Peyer's patch (tissue), 4 donors: ENCODE results near the gene SIMC1.
"Not testable (repeated sequence)": the region's sequence is repeated elsewhere in the genome, so short reads cannot be mapped to it uniquely, and the experiment has no call there.

Source experiments
- CTCF ChIP-seq, 6 experiments: fragments of 450-650 bp in 4 of 6; fragments of 200-600 bp in 2 of 6; sonication (generic) in 1 of 6; IDR thresholded peaks; one replicate each; pipeline ENCODE4 v1.5.1; 2017 to 2019; ENCODE audit warnings: antibody characterized with exemption in 6 of 6, mild to moderate bottlenecking in 3 of 6, moderate library complexity in 1 of 6
- POLR2A ChIP-seq, 2 donors: fragments of 450-650 bp; IDR thresholded peaks; one replicate each; pipeline ENCODE4 v1.5.1; 2017; ENCODE audit warnings: antibody characterized with exemption in 2 of 2, mild to moderate bottlenecking in 2 of 2, moderate library complexity in 2 of 2

- TF ChIP-seq CTCF, POLR2A (IDR thresholded peaks at IDR 0.05): not testable (repeated sequence)
Measured at GRCh38 chr5:176199803-176200399, 38.3 kb upstream of the SIMC1 start.
